HPDE6-E6E7 (cell line): ENCODE data around the gene ABCB8.

Source experiments
- DNase-seq: peaks from one replicate; pipeline ENCODE4 v3.0.0; 2011; ENCODE audit warnings: missing footprints; ENCODE audit errors: extremely low spot score

The ABCB8 gene

DNA sequence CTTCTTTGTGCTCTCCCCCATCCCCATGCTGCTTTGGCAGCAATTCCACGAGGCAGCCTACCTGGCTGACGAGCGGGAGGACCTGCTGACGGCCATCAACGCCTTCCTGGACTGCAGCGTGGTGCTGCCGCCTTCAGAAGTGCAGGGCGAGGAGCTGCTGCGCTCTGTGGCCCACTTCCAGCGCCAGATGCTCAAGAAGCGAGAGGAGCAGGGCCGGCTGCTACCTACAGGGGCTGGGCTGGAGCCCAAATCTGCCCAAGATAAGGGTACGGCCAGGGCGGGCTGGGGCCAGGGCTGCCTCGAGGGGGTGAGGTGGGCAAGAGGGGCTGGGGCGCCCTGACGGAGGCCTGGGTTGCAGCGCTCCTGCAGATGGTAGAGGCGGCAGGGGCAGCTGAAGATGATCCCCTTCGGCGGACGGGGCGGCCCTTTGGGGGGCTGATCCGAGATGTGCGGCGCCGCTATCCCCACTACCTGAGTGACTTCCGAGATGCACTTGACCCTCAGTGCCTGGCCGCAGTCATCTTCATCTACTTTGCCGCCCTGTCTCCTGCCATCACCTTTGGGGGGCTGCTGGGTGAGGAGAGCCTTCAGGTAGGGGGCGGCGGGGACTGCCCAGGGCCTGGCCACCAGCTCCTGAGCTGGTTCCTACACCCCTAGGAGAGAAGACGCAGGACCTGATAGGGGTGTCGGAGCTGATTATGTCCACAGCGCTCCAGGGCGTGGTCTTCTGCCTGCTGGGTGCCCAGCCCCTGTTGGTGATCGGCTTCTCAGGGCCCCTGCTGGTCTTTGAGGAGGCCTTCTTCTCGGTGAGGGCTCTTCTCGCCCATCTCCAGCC is 43.0 kb downstream of the ABCB8 start:
- no peak for DNase-seq

DNA sequence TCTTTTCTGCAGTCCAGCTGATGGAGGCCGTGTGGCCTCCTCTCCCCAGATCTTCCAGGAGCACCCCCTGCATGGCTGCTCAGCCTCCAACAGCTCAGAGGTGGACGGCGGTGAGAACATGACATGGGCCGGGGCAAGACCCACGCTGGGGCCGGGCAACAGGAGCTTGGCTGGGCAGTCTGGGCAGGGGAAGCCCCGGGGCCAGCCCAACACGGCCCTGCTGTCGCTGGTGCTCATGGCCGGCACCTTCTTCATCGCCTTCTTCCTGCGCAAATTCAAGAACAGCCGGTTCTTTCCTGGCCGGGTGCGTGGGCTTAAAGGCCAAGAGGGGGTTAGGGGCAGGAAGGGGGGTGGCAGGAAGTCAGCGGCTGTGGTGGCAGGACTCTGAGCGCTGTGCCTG is 45.7 kb downstream of the ABCB8 start:
- DNase-seq: no peak

DNA sequence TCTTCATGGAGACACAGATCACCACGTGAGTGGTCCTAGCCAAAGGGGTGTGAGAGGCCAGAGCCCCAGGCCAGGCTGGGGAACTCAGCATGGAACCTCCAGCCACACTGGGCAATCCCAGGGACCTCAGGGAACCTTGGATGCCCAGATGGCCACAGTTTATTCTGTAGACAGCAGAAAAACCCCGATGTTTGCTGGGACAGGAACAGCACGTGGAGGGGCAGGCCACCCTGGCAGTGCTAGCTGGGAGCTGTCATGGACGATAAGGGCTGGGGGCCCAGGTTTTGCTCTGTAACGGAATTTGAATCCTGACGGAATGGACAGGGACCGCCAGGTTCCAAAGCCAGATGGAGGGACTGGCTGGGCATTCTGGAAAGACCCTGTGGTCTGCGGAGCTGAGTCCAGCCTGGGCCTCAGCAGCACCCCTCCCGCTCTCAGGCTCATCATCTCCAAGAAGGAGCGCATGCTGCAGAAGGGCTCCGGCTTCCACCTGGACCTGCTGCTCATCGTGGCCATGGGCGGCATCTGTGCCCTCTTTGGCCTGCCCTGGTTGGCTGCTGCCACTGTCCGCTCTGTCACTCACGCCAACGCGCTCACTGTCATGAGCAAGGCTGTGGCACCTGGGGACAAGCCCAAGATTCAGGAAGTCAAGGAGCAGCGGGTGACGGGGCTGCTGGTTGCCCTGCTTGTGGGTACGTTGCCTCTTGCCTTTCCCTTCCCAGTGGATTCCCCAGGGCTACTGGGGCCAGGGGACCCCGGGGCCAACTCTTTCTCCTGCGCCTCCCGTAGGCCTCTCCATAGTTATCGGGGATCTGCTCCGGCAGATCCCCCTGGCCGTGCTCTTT is 46.8 kb downstream of the ABCB8 start:
- DNase-seq: no peak

DNA sequence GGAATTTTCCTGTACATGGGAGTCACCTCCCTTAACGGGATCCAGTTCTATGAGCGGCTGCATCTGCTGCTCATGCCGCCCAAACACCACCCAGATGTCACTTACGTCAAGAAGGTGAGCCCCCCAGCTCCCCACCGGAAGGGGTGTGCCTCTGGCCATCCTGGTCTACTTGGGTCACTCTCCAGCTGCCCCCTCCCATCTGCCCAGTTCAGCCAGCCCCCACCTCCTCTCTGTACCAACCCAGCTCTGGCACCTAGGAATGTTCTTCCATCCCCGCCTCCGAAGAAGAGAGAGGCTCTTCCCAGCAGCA is 47.4 kb downstream of the ABCB8 start:
- DNase-seq: no peak

DNA sequence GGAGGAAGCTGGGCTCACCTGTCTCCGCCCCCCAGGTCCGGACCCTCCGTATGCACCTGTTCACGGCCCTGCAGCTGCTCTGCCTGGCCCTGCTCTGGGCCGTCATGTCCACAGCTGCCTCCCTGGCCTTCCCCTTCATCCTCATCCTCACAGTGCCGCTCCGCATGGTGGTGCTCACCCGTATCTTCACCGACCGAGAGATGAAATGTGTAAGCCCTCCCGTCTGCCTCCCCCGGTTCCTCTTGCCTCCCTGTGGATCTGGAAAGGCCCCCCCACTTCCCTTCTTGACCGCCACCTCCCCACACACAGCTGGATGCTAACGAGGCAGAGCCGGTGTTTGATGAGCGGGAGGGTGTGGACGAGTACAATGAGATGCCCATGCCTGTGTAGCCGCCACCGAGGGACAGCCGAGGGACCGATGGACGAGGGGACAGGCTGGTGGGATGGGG is 47.8 kb downstream of the ABCB8 start:
- DNase-seq: no peak

DNA sequence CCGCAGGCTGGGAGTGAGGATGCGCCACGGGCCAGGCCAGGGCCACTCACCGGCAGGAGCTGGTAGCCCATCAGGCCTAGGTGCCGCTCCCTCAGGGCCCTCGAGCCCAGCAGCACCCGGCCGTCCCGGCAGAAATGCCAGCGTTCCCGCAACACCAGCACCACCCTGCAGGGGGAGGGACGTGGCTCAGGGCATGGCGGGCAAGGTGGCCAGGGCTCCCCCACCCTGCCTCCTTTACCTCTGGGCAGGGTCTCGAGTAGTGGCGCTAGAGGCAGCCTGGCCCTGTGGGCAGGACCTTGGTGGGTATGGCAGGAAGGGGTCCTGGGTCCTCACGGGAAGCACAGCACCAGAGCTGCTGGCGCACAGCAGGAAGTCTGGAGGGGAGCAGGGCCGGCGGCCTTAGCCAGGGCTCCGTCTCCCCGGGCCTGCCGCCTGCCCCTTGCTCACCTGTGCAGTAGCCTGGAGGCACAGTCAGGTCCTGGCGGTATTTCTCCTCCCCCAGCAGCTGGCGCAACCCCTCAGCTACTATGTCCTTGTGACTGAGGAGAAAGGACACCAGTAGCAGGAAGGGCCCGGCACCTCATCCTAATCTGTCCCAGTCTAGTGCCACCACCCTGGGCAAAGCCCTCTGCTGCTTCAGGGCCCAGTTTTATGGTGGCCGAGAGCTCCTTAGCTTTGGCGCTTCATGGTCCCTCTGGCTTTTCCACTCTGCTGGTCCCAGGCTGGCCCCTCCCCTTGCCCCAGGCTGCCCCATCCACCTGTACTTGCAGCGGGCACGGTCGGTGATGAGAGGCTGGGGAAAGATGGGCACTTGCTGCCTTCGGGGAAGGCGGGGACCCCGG is 48.8 kb downstream of the ABCB8 start:
- DNase-seq: no peak

DNA sequence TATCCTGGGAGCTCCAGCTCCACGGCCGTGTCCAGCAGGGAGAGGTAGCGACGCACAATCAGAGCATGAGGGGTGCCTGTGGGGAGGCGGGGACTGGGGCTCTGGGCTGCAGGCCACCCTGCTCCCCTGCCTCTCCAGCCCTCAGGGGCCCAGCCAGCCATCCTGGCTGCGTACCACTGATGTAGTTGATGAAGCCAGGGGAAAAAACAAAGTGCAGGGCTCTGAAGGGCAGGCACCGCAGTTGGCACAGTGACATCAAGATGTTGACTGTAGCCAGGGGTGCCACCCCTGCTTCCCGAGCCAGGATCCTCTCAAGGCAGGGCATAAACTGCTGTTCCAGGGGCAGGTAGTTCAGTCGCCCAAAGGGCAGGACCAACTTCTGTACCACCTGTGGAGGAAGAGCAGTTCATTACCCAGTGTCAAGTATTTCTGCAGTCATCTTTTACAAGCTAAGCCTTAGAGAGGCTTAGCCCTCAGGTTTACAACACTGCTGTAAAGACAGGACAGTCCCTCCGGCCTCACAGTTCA is 49.5 kb downstream of the ABCB8 start:
- no peak for DNase-seq

DNA sequence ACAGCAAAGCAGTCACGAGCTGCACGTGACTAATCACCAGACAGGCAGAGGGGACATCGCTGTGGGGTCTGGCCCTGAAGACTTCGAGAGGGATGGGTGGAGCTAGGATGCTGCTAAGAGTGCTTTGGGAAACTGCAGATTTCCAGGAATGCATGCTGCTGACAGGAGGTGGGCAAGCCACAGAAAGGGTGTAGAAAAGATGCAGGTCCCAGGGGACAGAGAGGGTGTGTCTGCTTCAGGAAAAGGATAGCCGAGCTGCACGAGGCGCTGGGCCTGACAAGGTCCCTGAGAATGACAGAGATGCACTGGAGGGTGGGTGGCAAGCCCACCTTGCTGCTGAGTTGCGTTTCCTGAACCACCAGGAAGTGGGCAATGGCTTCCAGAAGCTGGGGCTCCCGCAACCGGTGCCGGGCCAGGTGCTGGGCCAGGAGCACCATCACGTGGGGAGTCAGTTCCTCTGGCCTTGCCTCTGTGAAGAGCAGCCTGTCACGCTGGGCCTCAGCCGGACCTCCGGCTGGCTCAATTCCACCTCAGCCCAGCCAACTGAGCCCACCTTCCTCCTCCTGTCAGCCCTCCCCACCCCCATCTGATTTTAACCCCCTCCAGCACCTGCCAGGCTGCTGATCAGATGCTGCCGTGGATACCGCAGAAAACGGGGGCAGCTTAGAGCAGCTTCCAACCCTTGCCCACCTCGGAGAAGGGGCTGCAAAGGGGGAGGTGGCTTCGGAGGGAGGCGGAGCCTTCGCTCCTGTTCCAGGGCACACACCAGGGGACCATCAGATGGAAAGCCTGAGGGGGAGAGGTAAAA is 50.2 kb downstream of the ABCB8 start:
- no peak for DNase-seq

DNA sequence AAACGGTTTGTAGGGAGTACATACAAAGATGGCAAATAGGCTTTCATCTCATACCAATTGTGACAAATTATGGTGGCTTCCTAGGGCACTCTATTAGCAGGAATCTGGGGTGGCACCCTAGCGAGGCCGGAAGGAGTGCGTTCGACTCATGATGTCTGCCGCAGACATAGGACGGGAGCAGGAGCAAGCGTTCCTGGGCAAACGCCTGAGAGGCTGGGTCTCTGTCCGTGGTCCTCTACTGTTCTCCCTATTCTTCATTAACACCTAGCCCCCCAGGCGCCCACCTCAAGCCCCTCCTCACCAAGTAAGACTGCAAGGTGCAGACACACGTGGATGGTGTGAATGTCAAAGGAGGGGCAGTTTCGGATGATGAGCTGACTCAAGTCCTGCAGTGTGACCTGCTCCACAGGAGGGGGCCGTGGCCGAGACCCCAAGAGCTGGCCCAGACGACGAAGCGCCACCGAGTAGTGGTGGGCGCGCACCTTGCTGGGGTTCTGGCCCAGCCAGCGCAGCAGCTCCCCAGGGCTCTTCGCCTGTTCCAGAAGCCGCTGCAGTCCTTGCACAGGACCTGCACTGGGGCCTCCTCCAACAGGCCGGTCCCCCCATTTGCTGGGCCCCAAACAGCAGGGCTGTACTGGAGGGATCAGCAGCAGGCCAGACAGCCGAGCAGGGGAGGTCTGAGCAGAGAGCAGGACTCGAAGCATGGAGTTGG is 51.1 kb downstream of the ABCB8 start:
- DNase-seq: no peak

DNA sequence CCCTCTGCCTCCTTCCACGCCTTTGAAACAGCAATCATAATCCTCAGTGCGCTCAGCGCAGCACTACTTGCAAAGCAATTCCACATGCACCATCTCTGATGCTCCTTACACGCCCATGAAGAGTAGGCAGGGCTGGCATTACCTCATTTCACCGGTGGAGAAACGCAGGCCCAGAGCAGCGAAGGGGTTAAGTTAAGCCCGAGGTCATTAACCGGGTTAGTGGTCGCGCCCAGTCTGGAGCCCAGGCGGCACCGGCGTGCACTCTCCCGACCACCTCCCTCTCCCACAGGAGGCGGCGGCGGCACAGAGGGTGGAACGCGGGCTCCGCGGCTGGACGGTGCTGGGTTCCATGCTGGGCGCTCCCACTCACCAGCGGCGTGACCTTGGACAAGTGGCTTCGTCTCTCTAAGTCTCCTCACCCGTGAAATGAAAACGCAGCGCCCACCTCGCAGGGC is 51.8 kb downstream of the ABCB8 start:
- no peak for DNase-seq

DNA sequence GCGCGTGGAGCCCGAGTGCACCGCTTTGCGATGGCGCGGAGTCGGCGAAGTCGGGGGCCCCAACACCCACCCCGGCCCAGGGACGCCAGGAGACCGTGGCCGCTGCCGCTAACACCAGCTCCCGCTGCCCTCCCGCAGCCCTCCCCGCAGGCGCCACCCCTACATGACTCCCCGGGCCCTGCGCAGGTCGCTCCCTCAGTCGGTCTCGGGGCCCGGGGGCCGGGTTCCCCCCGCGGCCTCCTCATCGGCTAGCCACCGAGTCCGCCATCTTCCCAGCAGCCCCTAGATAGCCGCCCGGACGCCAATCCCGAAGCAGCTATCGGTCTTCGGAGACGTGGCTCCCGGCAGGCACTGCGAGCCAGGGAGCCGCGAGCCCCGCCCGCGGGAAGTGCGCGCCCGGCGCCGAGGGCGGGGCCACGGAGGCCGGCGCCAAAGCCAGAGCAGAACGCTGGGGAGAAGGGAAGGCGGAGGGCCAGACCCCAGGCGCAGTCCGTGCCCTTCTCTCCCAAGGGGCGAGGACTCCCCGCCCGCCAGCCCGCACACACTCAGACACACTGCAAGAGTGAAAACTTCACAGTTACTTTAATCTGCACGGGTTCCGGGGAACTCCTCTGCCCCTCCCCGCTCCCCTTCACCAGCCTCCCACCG is 52.4 kb downstream of the ABCB8 start, which contains the start of gene FASTK:
TSS of gene FASTK (minus strand) at position 288 of the 648 bp plus-strand sequence. CDS start at position 245, 43 bp downstream.
- DNase-seq: peak; percentile 90

DNA sequence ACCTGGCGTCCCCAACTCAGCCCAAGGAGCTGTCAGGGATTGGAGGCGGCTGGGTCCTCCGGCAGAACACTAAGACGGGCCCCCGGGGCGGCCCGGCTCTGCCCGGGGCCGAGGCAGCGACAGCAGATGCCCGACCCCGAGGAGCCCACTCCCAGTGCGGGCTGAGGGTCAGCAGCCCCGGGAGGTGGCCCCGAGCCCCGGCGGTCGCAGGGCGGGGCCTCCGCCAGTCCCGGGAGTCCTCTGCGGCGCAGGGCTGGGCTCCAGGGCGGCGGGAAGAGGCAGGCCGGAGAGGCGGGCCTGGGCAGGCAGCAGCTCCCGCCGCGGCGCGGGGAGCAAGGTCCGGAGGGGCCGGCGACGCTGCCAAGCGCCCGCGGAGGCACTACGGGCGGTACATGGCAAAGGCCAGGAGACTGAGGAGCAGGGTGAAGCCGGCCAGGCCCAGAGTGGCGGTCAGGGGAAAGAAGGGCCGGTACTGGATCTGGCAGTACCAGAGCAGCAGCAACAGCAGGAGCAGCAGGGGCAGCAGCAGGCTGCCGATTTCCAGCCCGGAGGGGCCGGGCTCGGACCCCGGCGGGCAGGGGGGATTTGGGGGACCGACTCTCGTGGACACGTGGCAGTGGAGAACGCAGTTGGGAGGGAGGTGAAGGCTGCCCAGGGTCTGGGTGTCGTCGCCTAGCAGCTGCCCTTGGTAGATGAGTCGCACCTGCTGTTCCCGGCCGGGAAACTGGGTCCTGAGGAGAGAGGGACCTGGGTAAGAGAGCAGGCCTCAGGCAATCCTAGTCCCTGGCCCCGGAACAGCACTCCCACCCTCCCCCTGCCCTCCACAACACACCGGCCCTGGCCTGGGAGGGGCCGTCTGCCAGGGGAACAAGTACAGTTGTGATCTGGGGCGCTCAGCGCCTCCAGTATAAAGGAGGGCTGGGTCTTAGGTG is 53.2 kb downstream of the ABCB8 start:
- no peak for DNase-seq

DNA sequence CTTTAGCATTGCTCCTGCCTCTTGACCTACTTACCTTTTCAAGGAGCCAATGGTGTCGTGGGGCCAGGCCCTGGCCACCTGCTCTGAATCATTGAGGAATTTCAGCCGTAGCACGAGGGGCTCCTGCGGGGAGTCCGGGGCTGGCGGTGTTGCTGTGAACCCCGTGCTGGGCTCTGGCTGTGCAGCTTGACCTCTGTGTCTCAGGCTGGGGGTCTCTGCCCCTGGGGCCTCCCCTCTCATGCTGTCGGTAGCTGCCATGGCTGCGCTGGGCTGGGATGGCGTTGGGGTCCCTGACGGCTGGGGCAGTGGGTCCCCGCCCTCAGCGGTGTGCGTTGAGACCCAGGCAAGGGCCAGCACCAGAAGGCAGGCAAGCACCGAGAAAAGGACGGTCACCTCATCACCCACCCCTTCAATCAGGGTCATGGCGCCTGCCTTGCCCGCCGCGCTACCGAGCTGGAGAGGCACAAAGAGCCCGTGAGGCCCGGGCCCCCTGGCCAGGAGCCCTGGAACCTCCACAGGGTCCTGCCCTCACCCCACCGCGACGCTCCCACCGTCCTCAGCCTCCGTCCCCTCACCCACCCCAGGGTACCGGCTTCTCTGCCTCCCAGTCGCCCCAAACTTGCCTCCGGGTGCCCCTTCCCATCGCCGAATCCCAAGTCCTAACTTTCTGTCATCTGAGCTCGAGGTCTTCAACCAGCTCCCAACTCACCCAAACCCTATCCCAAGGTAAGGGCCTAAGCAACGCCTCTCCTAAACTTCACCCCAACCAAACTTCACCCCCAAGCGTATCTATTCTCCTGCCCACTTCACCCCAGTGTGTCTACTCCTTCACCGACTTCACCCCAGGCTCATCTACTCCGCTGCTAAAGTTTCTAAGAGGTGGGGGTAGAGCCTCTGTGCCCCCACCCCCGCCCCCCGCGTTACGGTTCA is 54.2 kb downstream of the ABCB8 start:
- DNase-seq: no peak

DNA sequence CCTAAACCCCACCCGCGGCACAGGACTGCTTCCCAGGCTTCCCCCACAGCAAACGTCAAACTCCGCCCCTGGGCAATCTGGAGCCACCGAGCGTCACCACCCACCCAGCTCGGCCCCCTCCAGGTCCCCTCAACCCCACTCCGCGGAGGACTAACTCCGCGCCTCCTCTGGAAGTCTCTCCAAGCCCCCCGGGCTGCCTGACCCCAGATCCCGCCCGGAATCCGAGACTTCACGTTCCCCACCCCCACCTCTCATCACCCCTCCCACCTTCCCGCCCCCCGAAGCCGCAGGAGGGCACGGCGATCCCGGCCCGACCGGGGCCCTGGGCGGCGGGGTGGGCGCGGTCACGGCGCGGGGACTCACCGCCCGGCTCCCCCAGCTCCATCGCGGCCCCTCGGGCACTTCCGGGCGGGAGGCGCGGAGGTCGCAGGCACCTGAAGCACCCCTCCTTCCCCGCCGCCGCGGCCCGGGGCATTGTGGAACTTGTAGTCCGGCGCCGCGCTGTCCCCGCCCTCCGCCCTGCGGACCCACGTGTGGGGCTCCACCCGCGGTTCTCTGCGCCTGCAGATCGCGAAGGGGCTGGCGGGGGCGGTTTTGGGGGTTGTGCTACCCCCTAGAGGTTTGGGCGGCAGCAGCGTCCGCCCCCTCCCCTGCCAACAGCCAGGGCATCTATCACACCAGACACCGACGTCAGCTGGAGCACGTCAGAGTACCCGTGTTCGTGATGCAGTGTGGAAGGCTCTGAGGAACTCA is 55.0 kb downstream of the ABCB8 start, which contains the start of gene TMUB1:
TSS of gene TMUB1 (minus strand) at position 423 of the 753 bp plus-strand sequence. CDS start 930 bp downstream, outside the sequence.
- DNase-seq: no peak

DNA sequence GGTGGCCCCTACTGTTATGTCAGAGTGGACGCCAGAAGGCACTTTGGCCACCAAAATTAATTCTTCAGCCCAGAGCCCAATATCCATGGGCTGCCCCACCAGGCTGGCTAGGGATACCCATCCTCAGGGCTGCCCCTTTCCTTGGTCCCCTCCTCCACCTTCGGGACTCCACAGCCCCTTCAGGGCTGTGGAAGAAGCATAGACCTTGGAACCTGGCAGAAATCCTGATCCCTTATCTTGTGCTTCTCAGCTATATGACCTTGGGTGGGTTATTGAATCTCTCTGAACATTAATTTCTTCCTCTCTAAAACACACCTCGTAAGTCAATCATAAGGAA is 55.5 kb downstream of the ABCB8 start:
- no peak for DNase-seq

DNA sequence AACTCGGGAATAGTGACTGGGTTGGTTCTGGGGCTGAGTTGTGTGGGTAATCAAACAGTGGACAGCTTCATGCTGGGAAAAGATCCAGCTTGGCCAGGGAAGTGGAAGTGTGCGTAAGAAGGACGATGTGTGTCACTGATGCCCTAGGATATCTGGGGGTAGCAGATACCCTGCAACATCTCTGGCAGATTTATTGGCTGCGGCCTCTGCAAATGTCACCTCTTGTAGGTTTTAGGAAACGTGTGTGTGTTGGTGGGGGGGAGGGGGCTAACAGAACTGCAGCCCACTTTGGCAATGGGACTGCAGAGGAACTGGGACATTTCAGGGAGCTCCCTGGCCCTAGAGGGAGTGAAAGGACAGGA is 57.1 kb downstream of the ABCB8 start:
- no peak for DNase-seq
